PFSK-1 (cell line): Measurements from ENCODE around the gene STX3.

ENCODE experiments used
- FOXP2 ChIP-seq: optimal IDR thresholded peaks from 2 replicates; pipeline ENCODE3; 2011; ENCODE audit warnings: borderline replicate concordance, control low read depth, inconsistent platforms; ENCODE audit not compliant: insufficient read depth; ENCODE audit errors: extremely low read length, extremely low read depth
- POLR2AphosphoS5 ChIP-seq: IDR thresholded peaks from 2 replicates; pipeline ENCODE4 v1.6.1; 2012; ENCODE audit warnings: low read depth, mild to moderate bottlenecking, control low read depth, low read length, moderate library complexity
- SIN3A ChIP-seq: IDR thresholded peaks from 2 replicates; pipeline ENCODE4 v1.6.1; 2012; ENCODE audit warnings: mild to moderate bottlenecking, low read length, moderate library complexity, borderline replicate concordance; ENCODE audit not compliant: insufficient read depth
- TAF1 ChIP-seq: IDR thresholded peaks from 2 replicates; pipeline ENCODE4 v1.6.1; 2012; ENCODE audit warnings: low read length, control low read depth, borderline replicate concordance; ENCODE audit not compliant: insufficient read depth
- TF ChIP-seq, protein P1 (sequence below), 2 experiments: IDR thresholded peaks; 2 replicates each; pipeline versions ENCODE4 v1.6.1 to v1.8.0; 2011 to 2012; ENCODE audit warnings: low read depth in 2 of 2, low read length in 2 of 2, control low read depth in 1 of 2, inconsistent platforms in 1 of 2, mild to moderate bottlenecking in 1 of 2, moderate library complexity in 1 of 2; ENCODE audit not compliant: insufficient read depth in 1 of 2

STX3 gene

GRCh38 chr11:59756845-59757244 is 1.7 kb downstream of the STX3 start:
- no peak for TF ChIP-seq SIN3A
- TF ChIP-seq, protein P1, sequence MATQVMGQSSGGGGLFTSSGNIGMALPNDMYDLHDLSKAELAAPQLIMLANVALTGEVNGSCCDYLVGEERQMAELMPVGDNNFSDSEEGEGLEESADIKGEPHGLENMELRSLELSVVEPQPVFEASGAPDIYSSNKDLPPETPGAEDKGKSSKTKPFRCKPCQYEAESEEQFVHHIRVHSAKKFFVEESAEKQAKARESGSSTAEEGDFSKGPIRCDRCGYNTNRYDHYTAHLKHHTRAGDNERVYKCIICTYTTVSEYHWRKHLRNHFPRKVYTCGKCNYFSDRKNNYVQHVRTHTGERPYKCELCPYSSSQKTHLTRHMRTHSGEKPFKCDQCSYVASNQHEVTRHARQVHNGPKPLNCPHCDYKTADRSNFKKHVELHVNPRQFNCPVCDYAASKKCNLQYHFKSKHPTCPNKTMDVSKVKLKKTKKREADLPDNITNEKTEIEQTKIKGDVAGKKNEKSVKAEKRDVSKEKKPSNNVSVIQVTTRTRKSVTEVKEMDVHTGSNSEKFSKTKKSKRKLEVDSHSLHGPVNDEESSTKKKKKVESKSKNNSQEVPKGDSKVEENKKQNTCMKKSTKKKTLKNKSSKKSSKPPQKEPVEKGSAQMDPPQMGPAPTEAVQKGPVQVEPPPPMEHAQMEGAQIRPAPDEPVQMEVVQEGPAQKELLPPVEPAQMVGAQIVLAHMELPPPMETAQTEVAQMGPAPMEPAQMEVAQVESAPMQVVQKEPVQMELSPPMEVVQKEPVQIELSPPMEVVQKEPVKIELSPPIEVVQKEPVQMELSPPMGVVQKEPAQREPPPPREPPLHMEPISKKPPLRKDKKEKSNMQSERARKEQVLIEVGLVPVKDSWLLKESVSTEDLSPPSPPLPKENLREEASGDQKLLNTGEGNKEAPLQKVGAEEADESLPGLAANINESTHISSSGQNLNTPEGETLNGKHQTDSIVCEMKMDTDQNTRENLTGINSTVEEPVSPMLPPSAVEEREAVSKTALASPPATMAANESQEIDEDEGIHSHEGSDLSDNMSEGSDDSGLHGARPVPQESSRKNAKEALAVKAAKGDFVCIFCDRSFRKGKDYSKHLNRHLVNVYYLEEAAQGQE (IDR thresholded peaks at IDR 0.05; ENCODE audit: insufficient read depth in 1 of 2, low read depth in 2 of 2, low read length in 2 of 2) = no peak
- TF ChIP-seq POLR2AphosphoS5 = no peak
- no peak for TF ChIP-seq TAF1
- TF ChIP-seq FOXP2 = no peak

- no peak for TF ChIP-seq FOXP2
- no peak for TF ChIP-seq POLR2AphosphoS5
- no peak for TF ChIP-seq TAF1
- no peak for TF ChIP-seq SIN3A
- TF ChIP-seq, protein P1 (IDR thresholded peaks at IDR 0.05; ENCODE audit: insufficient read depth in 1 of 2, low read depth in 2 of 2, low read length in 2 of 2) = no peak
These were observed 3.3 kb downstream of the STX3 start for GRCh38 chr11:59758401-59759037.

GRCh38 chr11:59759900-59760299 is 4.7 kb downstream of the STX3 start:
- no peak for TF ChIP-seq FOXP2
- TF ChIP-seq, protein P1 (IDR thresholded peaks at IDR 0.05; ENCODE audit: insufficient read depth in 1 of 2, low read depth in 2 of 2, low read length in 2 of 2) = no peak
- no peak for TF ChIP-seq POLR2AphosphoS5
- TF ChIP-seq SIN3A = no peak
- TF ChIP-seq TAF1 = no peak

- TF ChIP-seq TAF1 = no peak
- no peak for TF ChIP-seq FOXP2
- no peak for TF ChIP-seq POLR2AphosphoS5
- TF ChIP-seq, protein P1 (IDR thresholded peaks at IDR 0.05; ENCODE audit: insufficient read depth in 1 of 2, low read depth in 2 of 2, low read length in 2 of 2) = no peak
- TF ChIP-seq SIN3A = no peak
These were observed 5.6 kb downstream of the STX3 start for GRCh38 chr11:59760771-59761170.

- no peak for TF ChIP-seq POLR2AphosphoS5
- TF ChIP-seq TAF1 = no peak
These were observed 6.8 kb downstream of the STX3 start for GRCh38 chr11:59761993-59762392.
